Measurements from ENCODE around the gene ZNF275. TPM values are rescaled to one million over a fixed set of nuclear protein-coding genes. Genes with fewer than 3 reads are reported as not detected.
"Not testable (repeated sequence)": the region's sequence is repeated elsewhere in the genome, so short reads cannot be mapped to it uniquely, and the experiment has no call there.

Gene ZNF275
- total and polyA plus RNA-seq, 2 donors from 2014 or later: 4.3 to 11.2 TPM

DNA sequence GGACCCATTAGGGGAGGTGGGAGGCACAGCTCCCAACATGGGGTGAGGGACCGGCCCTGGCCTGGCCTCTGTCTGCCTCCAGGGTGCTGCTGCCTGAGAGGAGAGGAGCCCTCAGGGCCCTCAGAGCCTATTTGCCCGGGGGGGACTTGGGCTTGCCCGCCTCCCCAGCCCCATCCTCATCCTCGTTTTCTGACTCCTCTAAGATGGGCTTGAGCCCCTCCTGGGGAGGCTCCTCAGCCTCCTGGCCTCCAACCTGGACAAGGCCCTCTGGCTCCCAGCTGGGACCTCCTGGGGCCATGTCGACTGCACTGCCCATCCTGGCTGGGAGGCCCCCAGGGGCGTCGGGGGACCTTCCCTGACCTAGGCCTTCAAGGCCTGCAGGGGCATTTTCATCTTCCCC lies 15.1 kb upstream of the ZNF275 start:
- Histone ChIP-seq H3K4me3 (ENCODE audit: low read length in 3 of 3) (no peak overlapping the region), H3K9ac (ENCODE audit: low read length in 3 of 3) (no peak overlapping the region), H3K36me3 (ENCODE audit: control insufficient read depth in 2 of 3, insufficient read depth in 3 of 3, low read length in 3 of 3) (no peaks in the 10 kb centered on the region), H3K4me1 (ENCODE audit: control insufficient read depth in 2 of 3, insufficient read depth in 2 of 3, low read depth in 1 of 3, low read length in 3 of 3) (no peaks in the 10 kb centered on the region), H3K9me3 (ENCODE audit: control insufficient read depth in 2 of 3, insufficient read depth in 1 of 3, low read length in 3 of 3) (no peaks in the 10 kb centered on the region), H3K27ac (ENCODE audit: low read depth in 2 of 2, low read length in 2 of 2) (no peak overlapping the region), H3K27me3 (ENCODE audit: control insufficient read depth, insufficient read depth, low read length) (no peaks in the 10 kb centered on the region)
- FAIRE-seq (no peak), DNase-seq (no peak)
- intact Hi-C loops (cut with DNase I): no loop called here
- TF ChIP-seq, protein P1, sequence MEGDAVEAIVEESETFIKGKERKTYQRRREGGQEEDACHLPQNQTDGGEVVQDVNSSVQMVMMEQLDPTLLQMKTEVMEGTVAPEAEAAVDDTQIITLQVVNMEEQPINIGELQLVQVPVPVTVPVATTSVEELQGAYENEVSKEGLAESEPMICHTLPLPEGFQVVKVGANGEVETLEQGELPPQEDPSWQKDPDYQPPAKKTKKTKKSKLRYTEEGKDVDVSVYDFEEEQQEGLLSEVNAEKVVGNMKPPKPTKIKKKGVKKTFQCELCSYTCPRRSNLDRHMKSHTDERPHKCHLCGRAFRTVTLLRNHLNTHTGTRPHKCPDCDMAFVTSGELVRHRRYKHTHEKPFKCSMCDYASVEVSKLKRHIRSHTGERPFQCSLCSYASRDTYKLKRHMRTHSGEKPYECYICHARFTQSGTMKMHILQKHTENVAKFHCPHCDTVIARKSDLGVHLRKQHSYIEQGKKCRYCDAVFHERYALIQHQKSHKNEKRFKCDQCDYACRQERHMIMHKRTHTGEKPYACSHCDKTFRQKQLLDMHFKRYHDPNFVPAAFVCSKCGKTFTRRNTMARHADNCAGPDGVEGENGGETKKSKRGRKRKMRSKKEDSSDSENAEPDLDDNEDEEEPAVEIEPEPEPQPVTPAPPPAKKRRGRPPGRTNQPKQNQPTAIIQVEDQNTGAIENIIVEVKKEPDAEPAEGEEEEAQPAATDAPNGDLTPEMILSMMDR (IDR thresholded peaks at IDR 0.05; ENCODE audit: borderline replicate concordance, extremely low read depth, insufficient read depth): no peak

DNA sequence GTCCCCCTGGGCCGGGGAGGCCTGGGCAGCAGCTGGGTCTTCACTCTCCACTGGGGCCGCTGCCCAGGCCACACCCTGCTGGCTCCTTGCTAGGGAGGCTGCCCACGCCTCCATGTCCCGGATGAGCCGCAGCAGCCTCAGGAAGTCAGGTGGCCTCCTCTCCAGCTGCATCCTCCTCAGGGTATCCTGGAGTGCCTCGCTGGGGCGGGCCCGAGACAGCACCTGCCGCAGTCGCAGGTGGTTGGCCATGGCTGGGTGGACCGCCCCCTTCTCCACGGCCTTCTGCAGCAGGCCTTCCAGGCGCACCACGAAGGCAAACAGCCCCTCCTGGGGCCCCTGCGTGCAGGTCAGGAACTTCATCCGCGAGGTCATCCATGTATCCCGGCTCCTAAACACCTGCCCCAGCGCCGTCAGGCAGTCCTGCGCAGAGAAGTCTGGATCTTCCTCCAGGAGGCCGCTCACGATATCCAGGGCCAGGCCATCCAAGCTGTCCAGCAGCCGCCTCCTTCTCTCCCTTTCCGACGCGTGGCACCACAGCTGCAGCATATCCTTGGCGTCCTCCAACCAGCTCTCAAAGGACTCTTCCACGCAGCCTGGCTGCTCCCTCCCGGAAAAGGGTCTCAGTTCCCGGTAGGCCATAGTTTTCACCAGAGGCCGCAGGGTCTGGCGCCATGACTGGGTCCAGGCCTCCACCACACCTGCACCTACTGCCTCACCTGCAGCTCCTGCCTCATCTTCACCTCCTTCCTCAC lies 14.5 kb upstream of the ZNF275 start:
- Histone ChIP-seq H3K27me3 (ENCODE audit: control insufficient read depth, insufficient read depth, low read length) (no peaks in the 10 kb centered on the region), H3K27ac (ENCODE audit: low read depth in 2 of 2, low read length in 2 of 2) (no peak overlapping the region), H3K36me3 (ENCODE audit: control insufficient read depth in 2 of 3, insufficient read depth in 3 of 3, low read length in 3 of 3) (no peaks in the 10 kb centered on the region), H3K4me1 (ENCODE audit: control insufficient read depth in 2 of 3, insufficient read depth in 2 of 3, low read depth in 1 of 3, low read length in 3 of 3) (no peaks in the 10 kb centered on the region), H3K9me3 (ENCODE audit: control insufficient read depth in 2 of 3, insufficient read depth in 1 of 3, low read length in 3 of 3) (no peaks in the 10 kb centered on the region), H3K4me3 (ENCODE audit: low read length in 3 of 3) (no peak overlapping the region), H3K9ac (ENCODE audit: low read length in 3 of 3) (no peak overlapping the region)
- TF ChIP-seq, protein P1 (IDR thresholded peaks at IDR 0.05; ENCODE audit: borderline replicate concordance, extremely low read depth, insufficient read depth): no peak
- no peak for FAIRE-seq
- intact Hi-C loops (cut with DNase I): no loop called here
- DNase-seq: no peak

DNA sequence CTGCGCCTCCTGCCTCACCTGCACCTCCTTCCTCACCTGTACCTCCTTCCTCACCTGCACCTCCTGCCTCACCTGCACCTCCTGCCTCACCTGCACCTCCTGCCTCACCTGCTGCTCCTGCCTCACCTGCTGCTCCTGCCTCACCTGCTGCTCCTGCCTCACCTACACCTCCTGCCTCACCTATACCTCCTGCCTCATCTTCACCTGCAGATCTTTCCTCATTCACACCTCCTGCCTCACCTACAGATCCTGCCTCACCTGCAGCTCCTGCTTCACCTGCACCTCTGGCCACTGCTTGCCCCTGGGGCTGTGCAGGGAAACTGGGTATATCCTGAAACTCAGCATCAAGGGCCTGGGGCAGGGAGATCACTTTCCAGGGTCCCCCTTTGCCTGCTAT lies 13.9 kb upstream of the ZNF275 start:
- H3K9me3 ChIP-seq (ENCODE audit: control insufficient read depth in 2 of 3, insufficient read depth in 1 of 3, low read length in 3 of 3); H3K9ac ChIP-seq (ENCODE audit: low read length in 3 of 3); FAIRE-seq; intact Hi-C loops (cut with DNase I); H3K27me3 ChIP-seq (ENCODE audit: control insufficient read depth, insufficient read depth, low read length); H3K4me3 ChIP-seq (ENCODE audit: low read length in 3 of 3); H3K27ac ChIP-seq (ENCODE audit: low read depth in 2 of 2, low read length in 2 of 2); H3K4me1 ChIP-seq (ENCODE audit: control insufficient read depth in 2 of 3, insufficient read depth in 2 of 3, low read depth in 1 of 3, low read length in 3 of 3); DNase-seq; H3K36me3 ChIP-seq (ENCODE audit: control insufficient read depth in 2 of 3, insufficient read depth in 3 of 3, low read length in 3 of 3): not testable (repeated sequence)

DNA sequence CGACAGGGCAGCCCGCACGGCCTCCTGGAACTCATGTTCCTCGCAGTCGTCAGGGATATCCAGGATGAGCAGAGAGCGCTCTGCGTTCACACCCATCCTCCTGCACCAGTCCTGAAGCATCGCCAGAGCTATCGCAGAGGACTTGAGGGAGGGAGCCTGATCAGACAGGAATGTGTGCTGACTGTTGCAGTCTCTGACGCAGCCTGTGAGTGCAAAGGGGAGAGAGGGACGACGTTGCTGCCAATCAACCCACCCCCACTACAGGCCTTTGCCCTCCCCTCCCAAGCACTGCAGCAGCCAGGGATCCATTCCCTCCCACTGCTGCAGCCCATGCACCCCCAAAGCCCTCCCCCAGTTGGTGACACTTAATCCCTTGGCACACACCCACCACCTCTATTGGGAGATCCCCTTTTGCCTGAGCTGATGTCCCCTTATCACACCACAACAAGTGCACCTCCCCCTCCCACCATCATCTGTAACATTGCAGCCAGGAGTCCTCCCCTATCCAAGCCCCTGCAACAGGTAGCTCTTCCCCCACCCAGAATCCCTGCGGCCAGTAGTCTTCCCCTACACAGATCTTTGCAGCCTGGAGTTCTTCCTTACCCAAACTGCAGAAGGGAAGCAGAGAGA lies 13.3 kb upstream of the ZNF275 start:
- no peaks in the 10 kb centered on the region for H3K27me3 ChIP-seq (ENCODE audit: control insufficient read depth, insufficient read depth, low read length)
- H3K9me3 ChIP-seq (ENCODE audit: control insufficient read depth in 2 of 3, insufficient read depth in 1 of 3, low read length in 3 of 3): no peaks in the 10 kb centered on the region
- H3K4me3 ChIP-seq (ENCODE audit: low read length in 3 of 3): no peak overlapping the region
- H3K9ac ChIP-seq (ENCODE audit: low read length in 3 of 3): no peak overlapping the region
- no peaks in the 10 kb centered on the region for H3K4me1 ChIP-seq (ENCODE audit: control insufficient read depth in 2 of 3, insufficient read depth in 2 of 3, low read depth in 1 of 3, low read length in 3 of 3)
- no peaks in the 10 kb centered on the region for H3K36me3 ChIP-seq (ENCODE audit: control insufficient read depth in 2 of 3, insufficient read depth in 3 of 3, low read length in 3 of 3)
- intact Hi-C loops (cut with DNase I): no loop called here
- TF ChIP-seq, protein P1 (IDR thresholded peaks at IDR 0.05; ENCODE audit: borderline replicate concordance, extremely low read depth, insufficient read depth): no peak
- DNase-seq (no peak), FAIRE-seq (no peak)
- no peak overlapping the region for H3K27ac ChIP-seq (ENCODE audit: low read depth in 2 of 2, low read length in 2 of 2)

Measured in kidney (tissue), 14 donors.